ENCODE measurements around the gene KRTAP10-4. TPM values are rescaled to one million over a fixed set of nuclear protein-coding genes. Genes with fewer than 3 reads are reported as not detected.

Gene KRTAP10-4
- total RNA-seq, 2 experiments from 2014 or later, result not detected

- no peak for DNase-seq (ENCODE audit: low spot score)
- no peak for TF ChIP-seq CTCF (conservative IDR thresholded peaks at IDR 0.05; ENCODE audit: low read length)
- no peak for TF ChIP-seq EZH2phosphoT487 (IDR thresholded peaks at IDR 0.05; ENCODE audit: borderline replicate concordance, low read depth, low read length)
- no peaks in the 10 kb centered on the region for H4K20me1 ChIP-seq (ENCODE audit: insufficient read depth, low read length)
These were observed 29.8 kb downstream of the KRTAP10-4 start for GRCh38 chr21:44603109-44603875.

GRCh38 chr21:44603911-44604310 is 30.4 kb downstream of the KRTAP10-4 start:
- Histone ChIP-seq H3K9me3 (ENCODE audit: low read length) (no peaks in the 10 kb centered on the region), H3K4me3 (ENCODE audit: low read depth, low read length, poor library complexity, severe bottlenecking) (no peak overlapping the region), H2AFZ (ENCODE audit: low read length) (no peak overlapping the region), H4K20me1 (ENCODE audit: insufficient read depth, low read length) (no peaks in the 10 kb centered on the region), H3K36me3 (ENCODE audit: insufficient read depth, low read length) (no peaks in the 10 kb centered on the region), H3K9me2 (ENCODE audit: insufficient read depth, low read length) (no peaks in the 10 kb centered on the region), H3K4me2 (ENCODE audit: low read length) (no peak overlapping the region), H3K79me2 (ENCODE audit: insufficient read depth, low read depth, low read length) (no peaks in the 10 kb centered on the region), H3K4me1 (ENCODE audit: insufficient read depth, low read length, poor library complexity, severe bottlenecking) (no peaks in the 10 kb centered on the region), H3K27ac (ENCODE audit: low read depth, low read length, poor library complexity, severe bottlenecking) (no peak overlapping the region)
- ChIA-PET CTCF (ENCODE audit: unreplicated experiment) (no interaction called here), POLR2A (no interaction called here)
- no TSS peak for BruUV-seq (replicated peaks)
- TF ChIP-seq EZH2phosphoT487 (IDR thresholded peaks at IDR 0.05; ENCODE audit: borderline replicate concordance, low read depth, low read length) (no peak), CTCF (conservative IDR thresholded peaks at IDR 0.05; ENCODE audit: low read length) (no peak)
- intact Hi-C loops (cut with micrococcal nuclease; ENCODE audit: unreplicated experiment), result no loop called here
- DNase-seq (ENCODE audit: low spot score), result no peak

More at GRCh38 chr21:44603109-44603875, 29.8 kb downstream of the KRTAP10-4 start:
- Histone ChIP-seq H3K9me2 (ENCODE audit: insufficient read depth, low read length) (no peaks in the 10 kb centered on the region), H3K36me3 (ENCODE audit: insufficient read depth, low read length) (no peaks in the 10 kb centered on the region), H3K4me1 (ENCODE audit: insufficient read depth, low read length, poor library complexity, severe bottlenecking) (no peaks in the 10 kb centered on the region), H2AFZ (ENCODE audit: low read length) (no peak overlapping the region), H3K9me3 (ENCODE audit: low read length) (no peaks in the 10 kb centered on the region), H3K27ac (ENCODE audit: low read depth, low read length, poor library complexity, severe bottlenecking) (no peak overlapping the region), H3K79me2 (ENCODE audit: insufficient read depth, low read depth, low read length) (no peaks in the 10 kb centered on the region), H3K4me2 (ENCODE audit: low read length) (no peak overlapping the region), H3K4me3 (ENCODE audit: low read depth, low read length, poor library complexity, severe bottlenecking) (no peak overlapping the region)
- intact Hi-C loops (cut with micrococcal nuclease; ENCODE audit: unreplicated experiment), result no loop called here
- POLR2A ChIA-PET, result no interaction called here
- CTCF ChIA-PET (ENCODE audit: unreplicated experiment), result no interaction called here
- BruUV-seq (replicated peaks), result no TSS peak

- no peaks in the 10 kb centered on the region for H3K36me3 ChIP-seq (ENCODE audit: insufficient read depth, low read length)
- intact Hi-C loops (cut with micrococcal nuclease; ENCODE audit: unreplicated experiment), result no loop called here
- 0 out of 2 replicates have a peak, but pooled peaks cover 9% of the 10 kb centered on the region for H3K9me3 ChIP-seq (ENCODE audit: low read length)
- no peak overlapping the region for H3K27ac ChIP-seq (ENCODE audit: low read depth, low read length, poor library complexity, severe bottlenecking)
- DNase-seq (ENCODE audit: low spot score), result no peak
- no peaks in the 10 kb centered on the region for H3K4me1 ChIP-seq (ENCODE audit: insufficient read depth, low read length, poor library complexity, severe bottlenecking)
- ChIA-PET CTCF (ENCODE audit: unreplicated experiment) (no interaction called here), POLR2A (no interaction called here)
- BruUV-seq (replicated peaks), result no TSS peak
- no peak overlapping the region for H3K4me3 ChIP-seq (ENCODE audit: low read depth, low read length, poor library complexity, severe bottlenecking)
- no peaks in the 10 kb centered on the region for H3K79me2 ChIP-seq (ENCODE audit: insufficient read depth, low read depth, low read length)
- H4K20me1 ChIP-seq (ENCODE audit: insufficient read depth, low read length), result no peaks in the 10 kb centered on the region
- H3K9me2 ChIP-seq (ENCODE audit: insufficient read depth, low read length), result no peaks in the 10 kb centered on the region
- H2AFZ ChIP-seq (ENCODE audit: low read length), result no peak overlapping the region
- TF ChIP-seq EZH2phosphoT487 (IDR thresholded peaks at IDR 0.05; ENCODE audit: borderline replicate concordance, low read depth, low read length) (no peak), CTCF (conservative IDR thresholded peaks at IDR 0.05; ENCODE audit: low read length) (no peak)
- H3K4me2 ChIP-seq (ENCODE audit: low read length), result no peak overlapping the region
These were observed 33.0 kb downstream of the KRTAP10-4 start for GRCh38 chr21:44606495-44606894.

All from OCI-LY7 (cell line).